ENCODE data around the gene EIF4G2.

DNA sequence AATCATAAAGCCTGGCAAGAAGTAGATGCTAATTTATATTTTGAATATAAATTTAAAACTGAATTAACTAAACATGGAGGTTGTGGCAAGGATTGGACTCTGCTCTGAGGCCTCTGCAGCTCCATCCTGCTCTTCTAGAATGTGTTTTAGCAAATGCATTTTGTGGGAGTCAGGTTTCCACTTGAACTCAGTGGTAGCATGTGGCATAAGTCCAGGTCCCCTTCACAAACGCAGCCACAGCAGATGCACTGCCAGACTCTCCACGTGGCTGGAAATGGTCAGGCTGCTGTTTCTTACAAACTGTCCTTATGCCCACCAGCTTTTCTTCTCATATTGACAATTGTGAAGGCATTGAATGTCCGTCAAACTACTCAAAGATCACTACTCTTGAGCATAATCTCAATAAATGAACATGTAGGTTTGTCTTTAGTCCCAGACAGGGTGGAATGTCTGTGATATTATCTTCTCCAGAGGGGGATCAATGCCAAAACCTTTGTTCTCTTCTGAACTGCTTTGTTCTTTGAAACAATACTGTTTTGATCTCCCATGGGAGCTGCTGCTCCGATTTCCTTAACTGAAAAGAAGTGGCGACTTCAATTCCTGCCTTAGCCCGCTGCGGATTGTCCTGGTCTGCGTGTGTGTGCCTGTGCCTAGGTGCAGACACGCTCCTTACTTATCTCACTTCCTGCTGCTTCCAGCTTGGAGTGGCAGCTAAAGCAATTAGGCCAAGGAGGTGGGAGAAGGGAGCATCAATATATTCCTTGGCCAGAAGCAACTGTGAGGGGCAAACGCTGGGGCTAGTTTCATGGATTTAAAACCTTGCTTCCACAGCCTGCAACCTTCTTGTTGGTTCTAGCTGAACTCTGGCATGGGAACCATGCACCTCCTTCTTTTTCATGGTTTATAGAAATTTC is 24.2 kb downstream of the EIF4G2 start:
- no peak for TF ChIP-seq EZH2 (IDR thresholded peaks at IDR 0.05; ENCODE audit: borderline replicate concordance, low read length)
- TF ChIP-seq CTCF (IDR thresholded peaks at IDR 0.05; ENCODE audit: low read length), result no peak

All from OCI-LY1 (cell line).